22Rv1 (cell line): Measurements from ENCODE around the gene RNF126.
"Not testable (repeated sequence)": the region's sequence is repeated elsewhere in the genome, so short reads cannot be mapped to it uniquely, and the experiment has no call there.

Experiments
- H3K27ac ChIP-seq: fragments of 450-650 bp; 2 replicates; pipeline ENCODE4 v1.5.1; 2017
- ZFX ChIP-seq: fragments of 450-650 bp; IDR thresholded peaks from 2 replicates; pipeline ENCODE4 v1.6.1; 2017; ENCODE audit warnings: antibody characterized with exemption, borderline replicate concordance
- TF ChIP-seq, protein P1 (sequence below): fragments of 450-650 bp; IDR thresholded peaks from 2 replicates; pipeline ENCODE4 v1.5.1; 2017; ENCODE audit warnings: mild to moderate bottlenecking

Gene RNF126

DNA sequence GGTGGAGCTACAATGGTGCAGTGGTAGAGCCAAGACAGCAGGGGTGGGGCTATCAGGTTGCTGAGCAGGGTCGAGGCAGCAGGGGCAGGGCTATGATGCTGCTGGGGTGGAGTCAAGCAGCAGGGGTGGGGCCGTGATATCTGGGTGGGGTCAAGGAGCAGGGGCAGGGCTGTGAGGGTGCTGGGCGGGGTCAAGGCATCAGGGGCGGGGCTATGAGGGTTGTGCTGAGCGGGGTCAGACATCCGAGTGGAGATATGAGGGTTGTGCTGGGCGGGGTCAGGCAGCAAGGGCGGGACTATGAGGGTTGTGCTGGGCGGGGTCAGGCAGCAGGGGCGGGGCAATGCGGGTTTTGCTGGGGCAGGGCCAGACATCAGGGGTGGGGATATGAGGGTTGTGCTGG, 58.7 kb downstream of the RNF126 start:
- TF ChIP-seq, protein P1, sequence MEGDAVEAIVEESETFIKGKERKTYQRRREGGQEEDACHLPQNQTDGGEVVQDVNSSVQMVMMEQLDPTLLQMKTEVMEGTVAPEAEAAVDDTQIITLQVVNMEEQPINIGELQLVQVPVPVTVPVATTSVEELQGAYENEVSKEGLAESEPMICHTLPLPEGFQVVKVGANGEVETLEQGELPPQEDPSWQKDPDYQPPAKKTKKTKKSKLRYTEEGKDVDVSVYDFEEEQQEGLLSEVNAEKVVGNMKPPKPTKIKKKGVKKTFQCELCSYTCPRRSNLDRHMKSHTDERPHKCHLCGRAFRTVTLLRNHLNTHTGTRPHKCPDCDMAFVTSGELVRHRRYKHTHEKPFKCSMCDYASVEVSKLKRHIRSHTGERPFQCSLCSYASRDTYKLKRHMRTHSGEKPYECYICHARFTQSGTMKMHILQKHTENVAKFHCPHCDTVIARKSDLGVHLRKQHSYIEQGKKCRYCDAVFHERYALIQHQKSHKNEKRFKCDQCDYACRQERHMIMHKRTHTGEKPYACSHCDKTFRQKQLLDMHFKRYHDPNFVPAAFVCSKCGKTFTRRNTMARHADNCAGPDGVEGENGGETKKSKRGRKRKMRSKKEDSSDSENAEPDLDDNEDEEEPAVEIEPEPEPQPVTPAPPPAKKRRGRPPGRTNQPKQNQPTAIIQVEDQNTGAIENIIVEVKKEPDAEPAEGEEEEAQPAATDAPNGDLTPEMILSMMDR: no peak
- no peak for TF ChIP-seq ZFX
- H3K27ac ChIP-seq: no peak overlapping the region

- H3K27ac ChIP-seq: not testable (repeated sequence)
These were observed 59.2 kb downstream of the RNF126 start for GRCh38 chr19:603779-604178.

DNA sequence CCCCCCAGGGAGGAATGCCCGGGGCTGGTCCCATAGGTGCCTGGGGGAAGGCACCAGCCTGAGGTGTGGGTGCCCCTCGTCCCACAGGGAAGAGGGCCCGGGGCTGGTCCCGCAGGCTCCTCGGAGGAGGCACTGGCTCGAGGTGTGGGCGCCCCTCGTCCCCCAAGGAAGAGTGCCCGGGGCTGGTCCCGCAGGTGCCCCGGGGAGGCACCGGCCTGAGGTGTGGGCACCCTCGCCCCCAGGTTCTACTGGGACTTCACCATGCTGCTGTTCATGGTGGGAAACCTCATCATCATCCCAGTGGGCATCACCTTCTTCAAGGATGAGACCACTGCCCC, 59.7 kb downstream of the RNF126 start:
- H3K27ac ChIP-seq: not testable (repeated sequence)

DNA sequence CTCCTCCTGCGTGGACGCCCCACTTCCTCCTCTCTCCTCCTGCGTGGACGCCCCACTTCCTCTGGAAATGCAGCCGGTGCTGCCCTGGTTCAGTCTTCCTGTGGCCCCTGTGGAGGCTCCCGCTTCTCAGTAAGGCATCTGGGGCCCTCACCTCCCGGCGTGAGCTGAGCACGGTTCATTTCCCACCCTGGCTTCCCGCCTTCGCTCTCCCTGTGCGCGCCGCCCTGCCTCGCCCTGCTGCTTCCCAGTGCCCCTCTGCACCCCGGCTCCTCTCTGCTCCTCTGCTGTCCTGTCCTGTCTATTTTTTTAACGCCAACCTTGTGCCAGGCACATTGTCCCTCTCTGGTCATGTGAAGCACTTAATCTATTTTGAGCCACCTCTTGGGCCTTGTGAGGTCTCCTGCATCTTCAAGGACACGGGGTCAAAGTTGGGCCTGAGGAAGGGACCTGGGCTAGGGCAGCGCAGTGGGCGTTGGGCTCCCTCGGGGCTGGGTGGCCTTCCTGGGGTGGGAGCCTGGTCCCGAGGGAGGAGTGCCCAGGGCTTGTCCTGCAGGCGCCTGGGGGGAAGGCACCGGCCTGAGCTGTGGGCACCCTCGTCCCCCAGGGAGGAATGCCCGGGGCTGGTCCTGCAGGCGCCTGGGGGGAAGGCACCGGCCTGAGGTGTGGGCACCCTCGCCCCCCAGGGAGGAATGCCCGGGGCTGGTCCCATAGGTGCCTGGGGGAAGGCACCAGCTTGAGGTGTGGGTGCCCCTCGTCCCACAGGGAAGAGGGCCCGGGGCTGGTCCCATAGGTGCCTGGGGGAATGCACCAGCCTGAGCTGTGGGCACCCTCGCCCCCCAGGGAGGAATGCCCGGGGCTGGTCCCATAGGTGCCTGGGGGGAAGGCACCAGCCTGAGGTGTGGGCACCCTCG, 60.4 kb downstream of the RNF126 start:
- no peak overlapping the region for H3K27ac ChIP-seq
- TF ChIP-seq, protein P1: no peak
- no peak for TF ChIP-seq ZFX

DNA sequence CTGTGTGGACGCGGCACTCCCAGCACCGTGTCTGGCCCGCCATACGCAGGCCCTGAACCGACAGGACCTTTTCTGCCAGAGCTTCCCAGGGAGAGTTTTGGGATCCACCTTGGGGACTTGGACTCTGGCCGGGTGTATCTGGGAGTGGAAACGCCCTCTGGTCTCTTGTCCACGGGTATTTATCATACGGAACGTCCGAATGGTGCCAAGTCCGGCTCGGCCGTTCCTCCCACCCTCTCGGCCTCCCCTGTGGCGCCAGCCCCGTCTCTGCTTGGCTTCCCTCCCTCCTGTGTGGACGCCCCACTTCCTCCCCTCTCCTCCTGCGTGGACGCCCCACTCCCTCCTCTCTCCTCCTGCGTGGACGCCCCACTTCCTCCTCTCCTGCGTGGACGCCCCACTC, 61.2 kb downstream of the RNF126 start:
- TF ChIP-seq, protein P1: no peak
- no peak for TF ChIP-seq ZFX
- H3K27ac ChIP-seq: no peak overlapping the region

DNA sequence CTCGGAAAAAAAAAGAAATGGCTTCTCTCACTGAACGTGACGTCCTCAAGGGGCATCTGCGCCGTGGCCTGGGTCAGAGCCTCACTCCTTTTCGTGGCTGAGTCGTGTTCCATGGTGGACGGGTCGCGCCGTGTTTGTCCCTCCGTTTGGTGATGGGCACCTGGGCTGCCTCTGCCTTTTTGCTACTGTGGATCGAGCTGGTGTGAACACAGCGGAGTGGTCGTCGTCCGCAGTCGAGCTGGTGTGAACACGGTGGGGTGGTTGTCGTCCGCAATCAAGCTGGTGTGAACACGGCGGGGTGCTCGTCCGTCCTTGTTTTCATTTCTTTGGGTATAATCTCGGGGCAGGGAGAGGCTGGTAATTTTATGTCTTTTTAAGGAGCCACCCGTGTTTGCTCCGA, 61.7 kb downstream of the RNF126 start:
- no peak overlapping the region for H3K27ac ChIP-seq
- TF ChIP-seq ZFX: no peak
- TF ChIP-seq, protein P1: no peak
